ENCODE data around the gene SMARCB1.

DNA sequence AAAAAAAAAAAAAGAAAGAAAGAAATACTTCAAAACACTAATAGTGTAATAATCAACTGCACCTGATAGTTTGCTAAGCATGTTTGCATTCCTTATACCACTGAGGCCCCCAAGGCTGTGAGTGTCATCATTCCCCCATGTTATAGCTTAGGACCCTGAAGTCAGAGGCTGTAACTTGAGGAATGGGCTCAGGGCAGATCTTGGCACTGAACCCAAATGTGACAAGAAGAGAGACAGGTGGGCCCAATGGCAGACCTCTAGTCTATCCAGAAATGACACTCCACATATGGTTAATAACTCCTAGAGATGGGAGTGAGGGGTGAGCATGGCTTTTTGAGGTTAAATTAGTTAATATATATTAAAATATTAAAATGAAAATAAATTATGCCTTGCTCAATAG lies 49.1 kb upstream of the SMARCB1 start:
- TF ChIP-seq, protein P1, sequence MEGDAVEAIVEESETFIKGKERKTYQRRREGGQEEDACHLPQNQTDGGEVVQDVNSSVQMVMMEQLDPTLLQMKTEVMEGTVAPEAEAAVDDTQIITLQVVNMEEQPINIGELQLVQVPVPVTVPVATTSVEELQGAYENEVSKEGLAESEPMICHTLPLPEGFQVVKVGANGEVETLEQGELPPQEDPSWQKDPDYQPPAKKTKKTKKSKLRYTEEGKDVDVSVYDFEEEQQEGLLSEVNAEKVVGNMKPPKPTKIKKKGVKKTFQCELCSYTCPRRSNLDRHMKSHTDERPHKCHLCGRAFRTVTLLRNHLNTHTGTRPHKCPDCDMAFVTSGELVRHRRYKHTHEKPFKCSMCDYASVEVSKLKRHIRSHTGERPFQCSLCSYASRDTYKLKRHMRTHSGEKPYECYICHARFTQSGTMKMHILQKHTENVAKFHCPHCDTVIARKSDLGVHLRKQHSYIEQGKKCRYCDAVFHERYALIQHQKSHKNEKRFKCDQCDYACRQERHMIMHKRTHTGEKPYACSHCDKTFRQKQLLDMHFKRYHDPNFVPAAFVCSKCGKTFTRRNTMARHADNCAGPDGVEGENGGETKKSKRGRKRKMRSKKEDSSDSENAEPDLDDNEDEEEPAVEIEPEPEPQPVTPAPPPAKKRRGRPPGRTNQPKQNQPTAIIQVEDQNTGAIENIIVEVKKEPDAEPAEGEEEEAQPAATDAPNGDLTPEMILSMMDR (IDR thresholded peaks at IDR 0.05; ENCODE audit: low read depth, low read length) = no peak
- no peak for TF ChIP-seq POLR2A (IDR thresholded peaks at IDR 0.05; ENCODE audit: extremely low read depth, insufficient read length)
